SK-N-SH (cell line): ENCODE measurements around the gene ANKRD50.

Experiments
- CHD2 ChIP-seq: fragments of 150-350 bp; IDR thresholded peaks from 2 replicates; pipeline ENCODE4 v1.6.1; 2018; ENCODE audit warnings: low read length; ENCODE audit not compliant: partially characterized antibody
- ELF1 ChIP-seq: IDR thresholded peaks from 2 replicates; pipeline ENCODE4 v1.4.0; 2012
- SIN3A ChIP-seq: IDR thresholded peaks from 2 replicates; pipeline ENCODE4 v1.6.1; 2012; ENCODE audit warnings: low read depth, mild to moderate bottlenecking, low read length, moderate library complexity, borderline replicate concordance
- TAF1 ChIP-seq: IDR thresholded peaks from 2 replicates; pipeline ENCODE4 v1.6.1; 2012; ENCODE audit warnings: low read depth, mild to moderate bottlenecking, low read length, moderate library complexity, borderline replicate concordance
- YY1 ChIP-seq: IDR thresholded peaks from 2 replicates; pipeline ENCODE4 v1.4.0; 2012; ENCODE audit warnings: low read depth, mild to moderate bottlenecking
- TF ChIP-seq, protein P1 (sequence below): fragments of 200-600 bp; sonication (generic); IDR thresholded peaks from 2 replicates; pipeline ENCODE4 v1.6.1; 2017; ENCODE audit warnings: antibody characterized with exemption, mild to moderate bottlenecking, moderate library complexity
- TF ChIP-seq, protein P2 (sequence below): IDR thresholded peaks from 2 replicates; pipeline ENCODE4 v1.6.1; 2012; ENCODE audit warnings: mild to moderate bottlenecking, low read depth, low read length, moderate library complexity

DNA sequence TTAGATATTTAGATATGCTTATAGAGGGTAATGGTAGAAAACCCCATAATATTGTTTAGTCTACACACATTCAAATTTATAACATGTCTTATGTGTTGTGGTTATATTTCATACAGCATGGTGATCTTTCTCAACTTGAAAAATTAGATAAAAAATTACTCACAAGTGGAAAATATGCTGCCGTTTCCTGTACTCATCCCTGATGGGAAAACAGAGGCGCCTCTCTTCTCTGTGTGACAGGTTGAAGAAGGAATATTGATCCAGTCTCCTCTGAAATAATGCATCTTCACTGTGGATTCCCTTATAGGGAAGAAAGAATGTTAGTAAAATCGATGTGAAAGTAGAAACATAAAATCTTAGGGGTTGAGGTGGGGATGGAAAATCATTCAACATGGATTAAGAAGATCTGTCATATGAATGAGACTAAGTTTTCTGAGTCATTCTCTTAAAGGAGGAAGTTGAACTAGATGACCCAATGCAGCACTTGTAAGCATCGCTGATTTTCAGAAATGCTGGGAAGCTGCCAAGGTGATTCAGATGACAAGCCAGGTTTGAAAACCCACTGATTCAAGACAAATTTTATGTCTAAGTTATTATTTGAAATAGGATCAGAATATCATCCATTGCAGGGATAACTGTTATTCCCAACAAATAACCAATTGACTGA lies 70.7 kb downstream of the ANKRD50 start:
- TF ChIP-seq TAF1: no peak
- TF ChIP-seq, protein P1, sequence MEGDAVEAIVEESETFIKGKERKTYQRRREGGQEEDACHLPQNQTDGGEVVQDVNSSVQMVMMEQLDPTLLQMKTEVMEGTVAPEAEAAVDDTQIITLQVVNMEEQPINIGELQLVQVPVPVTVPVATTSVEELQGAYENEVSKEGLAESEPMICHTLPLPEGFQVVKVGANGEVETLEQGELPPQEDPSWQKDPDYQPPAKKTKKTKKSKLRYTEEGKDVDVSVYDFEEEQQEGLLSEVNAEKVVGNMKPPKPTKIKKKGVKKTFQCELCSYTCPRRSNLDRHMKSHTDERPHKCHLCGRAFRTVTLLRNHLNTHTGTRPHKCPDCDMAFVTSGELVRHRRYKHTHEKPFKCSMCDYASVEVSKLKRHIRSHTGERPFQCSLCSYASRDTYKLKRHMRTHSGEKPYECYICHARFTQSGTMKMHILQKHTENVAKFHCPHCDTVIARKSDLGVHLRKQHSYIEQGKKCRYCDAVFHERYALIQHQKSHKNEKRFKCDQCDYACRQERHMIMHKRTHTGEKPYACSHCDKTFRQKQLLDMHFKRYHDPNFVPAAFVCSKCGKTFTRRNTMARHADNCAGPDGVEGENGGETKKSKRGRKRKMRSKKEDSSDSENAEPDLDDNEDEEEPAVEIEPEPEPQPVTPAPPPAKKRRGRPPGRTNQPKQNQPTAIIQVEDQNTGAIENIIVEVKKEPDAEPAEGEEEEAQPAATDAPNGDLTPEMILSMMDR: no peak
- TF ChIP-seq ELF1: peak; percentile 39
- no peak for TF ChIP-seq CHD2
- TF ChIP-seq SIN3A: no peak
- TF ChIP-seq, protein P2, sequence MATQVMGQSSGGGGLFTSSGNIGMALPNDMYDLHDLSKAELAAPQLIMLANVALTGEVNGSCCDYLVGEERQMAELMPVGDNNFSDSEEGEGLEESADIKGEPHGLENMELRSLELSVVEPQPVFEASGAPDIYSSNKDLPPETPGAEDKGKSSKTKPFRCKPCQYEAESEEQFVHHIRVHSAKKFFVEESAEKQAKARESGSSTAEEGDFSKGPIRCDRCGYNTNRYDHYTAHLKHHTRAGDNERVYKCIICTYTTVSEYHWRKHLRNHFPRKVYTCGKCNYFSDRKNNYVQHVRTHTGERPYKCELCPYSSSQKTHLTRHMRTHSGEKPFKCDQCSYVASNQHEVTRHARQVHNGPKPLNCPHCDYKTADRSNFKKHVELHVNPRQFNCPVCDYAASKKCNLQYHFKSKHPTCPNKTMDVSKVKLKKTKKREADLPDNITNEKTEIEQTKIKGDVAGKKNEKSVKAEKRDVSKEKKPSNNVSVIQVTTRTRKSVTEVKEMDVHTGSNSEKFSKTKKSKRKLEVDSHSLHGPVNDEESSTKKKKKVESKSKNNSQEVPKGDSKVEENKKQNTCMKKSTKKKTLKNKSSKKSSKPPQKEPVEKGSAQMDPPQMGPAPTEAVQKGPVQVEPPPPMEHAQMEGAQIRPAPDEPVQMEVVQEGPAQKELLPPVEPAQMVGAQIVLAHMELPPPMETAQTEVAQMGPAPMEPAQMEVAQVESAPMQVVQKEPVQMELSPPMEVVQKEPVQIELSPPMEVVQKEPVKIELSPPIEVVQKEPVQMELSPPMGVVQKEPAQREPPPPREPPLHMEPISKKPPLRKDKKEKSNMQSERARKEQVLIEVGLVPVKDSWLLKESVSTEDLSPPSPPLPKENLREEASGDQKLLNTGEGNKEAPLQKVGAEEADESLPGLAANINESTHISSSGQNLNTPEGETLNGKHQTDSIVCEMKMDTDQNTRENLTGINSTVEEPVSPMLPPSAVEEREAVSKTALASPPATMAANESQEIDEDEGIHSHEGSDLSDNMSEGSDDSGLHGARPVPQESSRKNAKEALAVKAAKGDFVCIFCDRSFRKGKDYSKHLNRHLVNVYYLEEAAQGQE: no peak
- TF ChIP-seq YY1: no peak
